CD4-positive, alpha-beta T cell (primary cell): Measurements from ENCODE around the gene AJUBA. TPM values are rescaled to one million over a fixed set of nuclear protein-coding genes. Genes with fewer than 3 reads are reported as not detected.

ENCODE experiments used
- ATAC-seq: fragments of 200-7000 bp; cut with Tn5 transposase; one replicate; pipeline ENCODE4 v1.10.0; 2022; ENCODE audit warnings: mild to moderate bottlenecking; ENCODE audit not compliant: poor library complexity
- CTCF ChIA-PET: fragments of 350-600 bp; sonication (Branson Sonifier 250); formaldehyde crosslinking; loops from one replicate; lab custom pipeline; 2021; ENCODE audit warnings: antibody characterized with exemption, inconsistent platforms; lab: Charles Lee
- POLR2A ChIA-PET: fragments of 350-600 bp; sonication (Branson Sonifier 250); formaldehyde crosslinking; loops from one replicate; lab custom pipeline; 2021; ENCODE audit warnings: antibody characterized with exemption, inconsistent platforms; lab: Charles Lee
- DNase-seq, 14 experiments: peaks; one replicate each; pipeline ENCODE4 v3.0.0-alpha.2; 2013 to 2020; ENCODE audit warnings: mixed read lengths in 2 of 14
- H3K27ac ChIP-seq, 2 donors: one replicate each; pipeline versions ENCODE4 v1.5.1 to v1.7.0; 2013; ENCODE audit warnings: low read length in 2 of 2, low read depth in 1 of 2, mild to moderate bottlenecking in 1 of 2
- H3K27me3 ChIP-seq, 2 experiments: 1 replicate in 1 of 2; 2 replicates in 1 of 2; pipeline versions ENCODE4 v1.6.1 to v1.7.0; 2013; ENCODE audit warnings: low read length in 2 of 2, control low read depth in 1 of 2, mild to moderate bottlenecking in 1 of 2, moderate library complexity in 1 of 2; ENCODE audit not compliant: insufficient read depth in 2 of 2, control insufficient read depth in 1 of 2
- H3K36me3 ChIP-seq: one replicate; pipeline ENCODE4 v1.6.1; 2013; ENCODE audit warnings: low read length, control low read depth; ENCODE audit not compliant: insufficient read depth
- H3K4me1 ChIP-seq: one replicate; pipeline ENCODE4 v1.6.1; 2013; ENCODE audit warnings: low read length, control low read depth; ENCODE audit not compliant: insufficient read depth
- H3K4me3 ChIP-seq: one replicate; pipeline ENCODE4 v1.5.1; 2013; ENCODE audit warnings: mild to moderate bottlenecking, low read length, moderate library complexity
- H3K9me3 ChIP-seq, 2 experiments: 1 replicate in 1 of 2; 2 replicates in 1 of 2; pipeline versions ENCODE4 v1.6.1 to v1.7.0; 2013; ENCODE audit warnings: low read length in 2 of 2, mild to moderate bottlenecking in 2 of 2, control low read depth in 1 of 2, moderate library complexity in 1 of 2; ENCODE audit not compliant: control insufficient read depth in 1 of 2, insufficient read depth in 1 of 2
- H3K27ac Mint-ChIP-seq: one replicate; pipeline ENCODE4 v1.8.0; 2020; ENCODE audit warnings: mixed read lengths
- H3K27me3 Mint-ChIP-seq: one replicate; pipeline ENCODE4 v1.8.0; 2021; ENCODE audit warnings: mixed read lengths
- H3K36me3 Mint-ChIP-seq: one replicate; pipeline ENCODE4 v1.8.0; 2021; ENCODE audit warnings: low read depth, mixed read lengths
- H3K4me1 Mint-ChIP-seq: one replicate; pipeline ENCODE4 v1.8.0; 2021; ENCODE audit warnings: low read depth, mixed read lengths
- H3K4me3 Mint-ChIP-seq: one replicate; pipeline ENCODE4 v1.8.0; 2020; ENCODE audit warnings: mild to moderate bottlenecking, mixed read lengths
- H3K9me3 Mint-ChIP-seq: one replicate; pipeline ENCODE4 v1.8.0; 2020; ENCODE audit warnings: mixed read lengths
- intact Hi-C, 2 experiments: fragments of 100-400 bp; cut with DNase I in 1 of 2; cut with micrococcal nuclease in 1 of 2; formaldehyde crosslinking; loops; one replicate each; pipeline versions ENCODE4 v1.15.1 to v1.9.0; 2023 to 2025; cut with DNase I, micrococcal nuclease
- total RNA-seq, 174 experiments: library from RNA in 2 of 174; stranded (reverse) in 2 of 174; gene quantifications; one replicate each; pipeline ENCODE4 v1.2.3 and lab custom pipeline; 2021 to 2026
- TF ChIP-seq, protein P1 (sequence below): fragments of 200-600 bp; IDR thresholded peaks from one replicate; pipeline ENCODE4 v1.8.0; 2022; ENCODE audit warnings: antibody characterized with exemption, mild to moderate bottlenecking

AJUBA gene
- total RNA-seq, 2 experiments from 2014 or later, result 0.67 to 1.1 TPM

GRCh38 chr14:23025151-23025814 lies 42.9 kb upstream of the AJUBA start:
- intact Hi-C loops, result no loop called here
- ATAC-seq (no peak), DNase-seq (peak in 1 of 14 experiments; percentile 45)
- Mint-ChIP-seq H3K9me3 (no peaks in the 10 kb centered on the region), H3K4me1 (peaks cover 79% of the 10 kb centered on the region), H3K27ac (peak overlapping the region; percentile 67), H3K27me3 (no peaks in the 10 kb centered on the region), H3K4me3 (peak overlapping the region; percentile 22), H3K36me3 (peaks cover 44% of the 10 kb centered on the region)
- H3K27ac ChIP-seq, result peak overlapping the region; percentile 3 to 15
- no peaks in the 10 kb centered on the region for H3K9me3 ChIP-seq
- H3K27me3 ChIP-seq, result no peaks in the 10 kb centered on the region
- no peak overlapping the region for H3K4me3 ChIP-seq
- TF ChIP-seq, protein P1, sequence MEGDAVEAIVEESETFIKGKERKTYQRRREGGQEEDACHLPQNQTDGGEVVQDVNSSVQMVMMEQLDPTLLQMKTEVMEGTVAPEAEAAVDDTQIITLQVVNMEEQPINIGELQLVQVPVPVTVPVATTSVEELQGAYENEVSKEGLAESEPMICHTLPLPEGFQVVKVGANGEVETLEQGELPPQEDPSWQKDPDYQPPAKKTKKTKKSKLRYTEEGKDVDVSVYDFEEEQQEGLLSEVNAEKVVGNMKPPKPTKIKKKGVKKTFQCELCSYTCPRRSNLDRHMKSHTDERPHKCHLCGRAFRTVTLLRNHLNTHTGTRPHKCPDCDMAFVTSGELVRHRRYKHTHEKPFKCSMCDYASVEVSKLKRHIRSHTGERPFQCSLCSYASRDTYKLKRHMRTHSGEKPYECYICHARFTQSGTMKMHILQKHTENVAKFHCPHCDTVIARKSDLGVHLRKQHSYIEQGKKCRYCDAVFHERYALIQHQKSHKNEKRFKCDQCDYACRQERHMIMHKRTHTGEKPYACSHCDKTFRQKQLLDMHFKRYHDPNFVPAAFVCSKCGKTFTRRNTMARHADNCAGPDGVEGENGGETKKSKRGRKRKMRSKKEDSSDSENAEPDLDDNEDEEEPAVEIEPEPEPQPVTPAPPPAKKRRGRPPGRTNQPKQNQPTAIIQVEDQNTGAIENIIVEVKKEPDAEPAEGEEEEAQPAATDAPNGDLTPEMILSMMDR, result no peak
- H3K4me1 ChIP-seq, result peaks cover 59% of the 10 kb centered on the region
- ChIA-PET POLR2A (interaction anchor here (1.7 to 4.2 kb wide), 3 partner anchors 8 to 19 kb away, joined by 7 to 29 read pairs (median 8); partner anchors contain the start of gene PSMB5), CTCF (interaction anchor here (1.4 to 1.7 kb wide), 4 partner anchors 19 to 44 kb away, joined by 3 to 4 read pairs (median 4); no protein-coding TSS in a partner anchor)
- peaks cover 19% of the 10 kb centered on the region for H3K36me3 ChIP-seq

DNA sequence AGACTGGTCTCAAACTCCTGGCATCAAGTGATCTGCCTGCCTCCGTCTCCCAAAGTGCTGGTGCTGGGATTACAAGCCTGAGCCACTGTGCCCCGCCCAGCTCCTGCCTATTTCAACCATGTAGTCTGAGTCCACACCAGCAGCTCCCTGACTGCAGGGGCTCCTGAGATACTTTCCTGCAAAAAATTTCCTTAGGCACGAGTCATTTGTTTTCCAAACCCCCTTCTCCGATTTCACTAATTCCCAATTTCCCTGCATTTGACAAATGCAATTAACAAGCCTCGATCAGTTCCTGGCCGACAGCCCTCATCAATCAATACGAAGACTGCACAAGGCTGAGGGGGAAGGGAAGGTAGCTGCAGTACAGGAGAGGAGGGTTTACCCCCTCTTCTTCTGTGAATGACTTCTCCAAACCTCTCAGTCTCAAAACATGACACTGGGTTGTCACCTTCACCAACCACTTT lies 42.3 kb upstream of the AJUBA start:
- intact Hi-C loops, result no loop called here
- Histone ChIP-seq H3K4me1 (peaks cover 64% of the 10 kb centered on the region), H3K9me3 (no peaks in the 10 kb centered on the region), H3K4me3 (no peak overlapping the region), H3K27ac (no peak overlapping the region), H3K36me3 (peaks cover 19% of the 10 kb centered on the region), H3K27me3 (no peaks in the 10 kb centered on the region)
- no peaks in the 10 kb centered on the region for H3K9me3 Mint-ChIP-seq
- no peak for DNase-seq
- H3K36me3 Mint-ChIP-seq, result peaks cover 44% of the 10 kb centered on the region
- TF ChIP-seq, protein P1, result no peak
- H3K4me1 Mint-ChIP-seq, result peaks cover 84% of the 10 kb centered on the region
- ChIA-PET POLR2A (interaction anchor here (1.1 to 4.2 kb wide), 5 partner anchors 9 to 33 kb away, joined by 4 to 29 read pairs (median 8); partner anchors contain the start of gene PSMB5), CTCF (interaction anchor here (0.6 to 1.7 kb wide), 4 partner anchors 14 to 44 kb away, joined by 3 to 4 read pairs (median 4); no protein-coding TSS in a partner anchor)
- H3K4me3 Mint-ChIP-seq, result peak overlapping the region; percentile 12
- H3K27ac Mint-ChIP-seq, result peak overlapping the region; percentile 67
- no peaks in the 10 kb centered on the region for H3K27me3 Mint-ChIP-seq
- ATAC-seq, result no peak

DNA sequence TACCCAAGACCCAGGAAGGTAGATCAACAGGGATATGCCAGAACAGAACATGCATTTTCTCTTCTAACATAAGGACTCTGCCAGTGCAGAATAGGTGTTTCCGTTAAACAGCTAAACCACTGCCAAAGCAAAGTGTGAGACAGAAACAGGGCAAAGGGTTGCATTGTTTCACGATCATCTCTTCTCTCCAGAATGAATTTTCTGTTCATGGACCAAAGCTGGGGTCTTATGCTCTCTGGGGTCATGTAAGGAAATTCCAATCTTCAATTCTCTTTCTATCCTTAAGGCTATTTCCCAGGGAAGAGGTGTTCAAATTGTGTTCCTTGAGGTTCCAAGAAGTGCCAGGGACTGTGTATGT lies 41.4 kb upstream of the AJUBA start:
- peaks cover 57% of the 10 kb centered on the region for H3K4me1 ChIP-seq
- peak overlapping the region; percentile 87 for H3K27ac Mint-ChIP-seq
- TF ChIP-seq, protein P1, result no peak
- no peak overlapping the region for H3K4me3 ChIP-seq
- peaks cover 75% of the 10 kb centered on the region for H3K4me1 Mint-ChIP-seq
- peak overlapping the region; percentile 80 for H3K4me3 Mint-ChIP-seq
- CTCF ChIA-PET, result interaction anchor here (0.6 to 1.5 kb wide), 3 partner anchors 13 to 35 kb away, joined by 3 to 4 read pairs (median 3); no protein-coding TSS in a partner anchor
- H3K36me3 Mint-ChIP-seq, result peaks cover 39% of the 10 kb centered on the region
- H3K9me3 ChIP-seq, result no peaks in the 10 kb centered on the region
- ATAC-seq (no peak), DNase-seq (no peak)
- POLR2A ChIA-PET, result interaction anchor here (1.1 to 4.2 kb wide), 5 partner anchors 9 to 34 kb away, joined by 3 to 29 read pairs (median 7); partner anchors contain the start of gene PSMB5
- H3K9me3 Mint-ChIP-seq, result no peaks in the 10 kb centered on the region
- H3K27ac ChIP-seq, result no peak overlapping the region
- no peaks in the 10 kb centered on the region for H3K27me3 ChIP-seq
- H3K36me3 ChIP-seq, result peaks cover 17% of the 10 kb centered on the region
- intact Hi-C loops, result no loop called here
- no peaks in the 10 kb centered on the region for H3K27me3 Mint-ChIP-seq
